Activated gamma-delta T cell treated with Interleukin-2 at 50 U/mL for 16 hours (primary cell): Measurements from ENCODE around the gene MAP3K5.
"Not testable (repeated sequence)": the region's sequence is repeated elsewhere in the genome, so short reads cannot be mapped to it uniquely, and the experiment has no call there.

Experiments
- DNase-seq: peaks from one replicate; pipeline ENCODE4 v3.0.0-alpha.2; 2020

Gene MAP3K5, protein sequence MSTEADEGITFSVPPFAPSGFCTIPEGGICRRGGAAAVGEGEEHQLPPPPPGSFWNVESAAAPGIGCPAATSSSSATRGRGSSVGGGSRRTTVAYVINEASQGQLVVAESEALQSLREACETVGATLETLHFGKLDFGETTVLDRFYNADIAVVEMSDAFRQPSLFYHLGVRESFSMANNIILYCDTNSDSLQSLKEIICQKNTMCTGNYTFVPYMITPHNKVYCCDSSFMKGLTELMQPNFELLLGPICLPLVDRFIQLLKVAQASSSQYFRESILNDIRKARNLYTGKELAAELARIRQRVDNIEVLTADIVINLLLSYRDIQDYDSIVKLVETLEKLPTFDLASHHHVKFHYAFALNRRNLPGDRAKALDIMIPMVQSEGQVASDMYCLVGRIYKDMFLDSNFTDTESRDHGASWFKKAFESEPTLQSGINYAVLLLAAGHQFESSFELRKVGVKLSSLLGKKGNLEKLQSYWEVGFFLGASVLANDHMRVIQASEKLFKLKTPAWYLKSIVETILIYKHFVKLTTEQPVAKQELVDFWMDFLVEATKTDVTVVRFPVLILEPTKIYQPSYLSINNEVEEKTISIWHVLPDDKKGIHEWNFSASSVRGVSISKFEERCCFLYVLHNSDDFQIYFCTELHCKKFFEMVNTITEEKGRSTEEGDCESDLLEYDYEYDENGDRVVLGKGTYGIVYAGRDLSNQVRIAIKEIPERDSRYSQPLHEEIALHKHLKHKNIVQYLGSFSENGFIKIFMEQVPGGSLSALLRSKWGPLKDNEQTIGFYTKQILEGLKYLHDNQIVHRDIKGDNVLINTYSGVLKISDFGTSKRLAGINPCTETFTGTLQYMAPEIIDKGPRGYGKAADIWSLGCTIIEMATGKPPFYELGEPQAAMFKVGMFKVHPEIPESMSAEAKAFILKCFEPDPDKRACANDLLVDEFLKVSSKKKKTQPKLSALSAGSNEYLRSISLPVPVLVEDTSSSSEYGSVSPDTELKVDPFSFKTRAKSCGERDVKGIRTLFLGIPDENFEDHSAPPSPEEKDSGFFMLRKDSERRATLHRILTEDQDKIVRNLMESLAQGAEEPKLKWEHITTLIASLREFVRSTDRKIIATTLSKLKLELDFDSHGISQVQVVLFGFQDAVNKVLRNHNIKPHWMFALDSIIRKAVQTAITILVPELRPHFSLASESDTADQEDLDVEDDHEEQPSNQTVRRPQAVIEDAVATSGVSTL (N-terminal part only)

DNA sequence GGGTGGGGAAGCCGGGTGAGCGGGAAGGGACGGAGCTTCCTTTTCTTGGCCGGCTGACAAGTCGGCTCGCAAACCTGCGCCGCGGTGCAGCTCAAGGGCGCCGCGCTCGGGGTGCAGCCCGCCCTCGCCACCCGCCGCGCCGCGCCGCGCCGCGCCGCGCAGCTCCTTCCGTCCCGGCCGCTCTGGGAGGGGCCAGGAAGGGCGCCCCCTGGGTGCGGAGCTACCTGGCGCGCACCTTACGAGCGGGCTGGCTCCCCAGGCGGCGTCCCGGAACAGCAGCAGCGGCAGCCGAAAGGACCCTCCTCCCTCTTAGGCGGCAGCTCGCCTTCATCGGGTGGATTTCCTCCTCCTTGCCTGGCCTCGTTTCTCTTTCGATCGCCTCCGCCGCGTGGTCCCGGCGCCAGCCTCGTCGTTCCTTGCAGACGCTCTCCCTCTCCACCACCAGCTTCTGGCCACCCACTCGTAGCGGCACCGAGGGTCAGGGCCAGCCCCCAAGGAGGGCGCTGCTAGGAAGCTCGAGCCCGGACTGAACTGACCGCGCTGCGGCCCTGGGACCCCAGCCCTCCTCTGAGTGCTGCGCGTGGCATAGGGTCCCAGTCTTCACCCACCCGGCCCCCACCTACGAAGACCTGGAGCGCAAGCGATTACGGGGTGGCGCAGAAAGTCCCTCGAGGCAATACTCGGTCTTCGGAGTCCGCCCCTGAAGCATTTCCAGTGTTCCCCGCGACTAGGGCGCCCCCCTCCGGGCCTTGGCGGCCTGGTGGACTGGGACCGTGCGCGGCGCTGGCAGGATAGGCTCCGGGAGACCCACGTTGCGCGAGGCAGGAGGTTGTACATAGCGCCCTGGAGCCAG lies at the start of gene MAP3K5:
MAP3K5 (minus strand) TSS at position 68 of the 853 bp plus-strand sequence. CDS start 320 bp downstream, outside the sequence.
- peak; percentile 93 for DNase-seq

DNA sequence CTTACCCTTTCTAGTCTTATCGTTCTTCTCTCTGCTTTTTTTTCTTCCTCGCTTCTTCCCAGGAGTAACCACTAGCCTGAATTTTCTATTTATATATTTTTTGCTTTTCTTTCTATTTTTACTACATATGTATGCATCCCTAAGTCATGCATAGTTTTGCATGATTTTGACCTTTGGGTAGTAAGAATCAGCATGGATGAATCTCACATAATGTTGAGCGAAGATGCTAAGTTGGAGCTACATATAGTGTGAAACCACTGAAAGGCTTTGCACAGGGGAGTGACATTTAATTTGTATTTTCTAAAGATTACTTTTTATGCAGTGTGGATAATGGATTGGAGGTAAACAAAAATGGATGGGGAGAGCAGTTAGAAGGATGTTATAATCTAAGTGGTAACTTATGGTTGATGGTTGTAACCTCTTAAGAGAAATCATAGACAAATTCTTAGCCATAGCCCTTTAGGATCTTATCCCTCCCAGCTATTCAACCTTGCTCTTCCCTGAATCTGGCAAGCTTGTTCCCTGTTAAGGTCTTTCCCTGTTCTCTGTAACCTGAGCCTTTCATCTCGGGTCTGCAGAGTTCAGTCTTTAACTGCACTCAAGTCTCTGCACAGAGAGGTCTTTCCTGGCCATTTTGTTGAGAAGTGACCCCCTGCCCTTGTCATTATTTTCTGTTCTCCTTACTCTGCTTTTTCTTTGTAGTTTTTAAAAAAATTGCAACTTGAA lies 48.2 kb upstream of the MAP3K5 start:
- no peak for DNase-seq

DNA sequence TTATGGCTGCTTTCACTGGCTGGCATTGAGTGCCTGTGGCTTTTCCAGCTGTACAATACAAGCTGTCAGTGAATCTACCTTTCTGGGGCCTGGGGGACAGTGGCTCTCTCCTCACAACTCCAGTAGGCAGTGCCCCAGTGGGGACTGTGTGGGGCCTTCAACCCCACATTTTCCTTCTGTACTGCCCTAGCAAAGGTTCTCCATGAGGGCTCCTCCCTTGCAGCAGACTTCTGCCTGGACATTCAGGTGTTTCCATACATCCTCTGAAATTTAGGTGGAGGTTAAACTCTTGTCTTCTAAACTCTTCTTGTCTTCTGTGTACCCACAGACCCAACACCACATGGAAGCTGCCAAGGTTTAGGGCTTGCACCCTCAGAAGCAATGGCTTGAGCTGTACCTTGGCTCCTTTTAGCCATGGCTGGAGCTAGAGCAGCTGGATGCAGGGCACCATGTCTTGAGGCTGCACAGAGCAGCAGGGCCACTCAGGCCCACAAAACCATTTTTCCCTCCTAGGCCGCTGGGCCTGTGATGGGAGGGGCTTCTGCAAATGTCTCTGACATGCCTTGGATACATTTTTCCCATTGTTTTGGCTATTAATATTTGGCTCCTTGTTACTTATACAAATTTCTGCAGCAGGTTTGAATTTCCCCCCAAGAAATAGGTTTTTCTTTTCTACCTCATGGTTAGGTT lies 39.7 kb upstream of the MAP3K5 start:
- DNase-seq: no peak

DNA sequence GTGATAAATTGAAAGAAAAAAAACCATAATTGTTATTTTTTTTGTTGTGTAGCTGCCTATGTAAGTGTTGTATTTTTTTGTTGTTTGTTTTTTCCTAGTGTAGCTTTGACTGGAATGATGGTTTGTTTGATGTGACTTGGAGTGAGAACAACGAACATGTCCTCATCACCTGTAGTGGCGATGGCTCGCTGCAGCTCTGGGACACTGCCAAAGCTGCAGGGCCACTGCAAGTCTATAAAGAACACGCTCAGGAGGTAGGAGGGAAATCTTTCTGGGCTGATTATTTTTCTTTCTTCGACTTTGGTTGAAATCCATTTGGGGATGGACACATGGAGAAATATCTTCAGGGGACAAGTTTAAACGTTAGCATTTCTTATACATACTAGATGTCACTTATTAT lies 33.9 kb upstream of the MAP3K5 start:
- no peak for DNase-seq

DNA sequence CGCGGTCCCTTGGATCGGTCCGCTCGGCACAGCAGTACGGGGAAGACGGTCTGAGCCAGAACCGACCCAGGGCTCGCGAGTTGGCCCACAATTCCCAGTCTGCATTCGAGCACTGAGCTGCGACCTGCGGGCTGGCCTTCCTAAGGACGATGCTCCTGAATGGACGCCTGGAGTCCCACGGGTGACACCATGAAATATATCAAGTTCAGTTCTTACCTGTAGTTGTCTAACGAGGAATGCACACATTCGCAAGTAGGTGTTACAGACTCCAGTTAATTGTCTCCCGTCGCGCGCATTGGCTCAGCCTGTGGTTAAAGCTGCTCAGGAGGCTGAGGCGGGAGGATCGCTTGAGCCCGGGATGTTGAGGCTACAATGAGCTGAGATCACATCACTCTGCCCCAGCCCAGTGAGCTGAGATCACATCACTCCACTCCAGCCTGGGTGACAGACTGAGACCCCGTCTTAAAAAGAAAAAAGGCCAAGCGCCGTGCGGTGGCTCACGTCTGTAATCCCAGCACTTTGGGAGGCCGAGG lies 30.9 kb upstream of the MAP3K5 start:
- DNase-seq: no peak

DNA sequence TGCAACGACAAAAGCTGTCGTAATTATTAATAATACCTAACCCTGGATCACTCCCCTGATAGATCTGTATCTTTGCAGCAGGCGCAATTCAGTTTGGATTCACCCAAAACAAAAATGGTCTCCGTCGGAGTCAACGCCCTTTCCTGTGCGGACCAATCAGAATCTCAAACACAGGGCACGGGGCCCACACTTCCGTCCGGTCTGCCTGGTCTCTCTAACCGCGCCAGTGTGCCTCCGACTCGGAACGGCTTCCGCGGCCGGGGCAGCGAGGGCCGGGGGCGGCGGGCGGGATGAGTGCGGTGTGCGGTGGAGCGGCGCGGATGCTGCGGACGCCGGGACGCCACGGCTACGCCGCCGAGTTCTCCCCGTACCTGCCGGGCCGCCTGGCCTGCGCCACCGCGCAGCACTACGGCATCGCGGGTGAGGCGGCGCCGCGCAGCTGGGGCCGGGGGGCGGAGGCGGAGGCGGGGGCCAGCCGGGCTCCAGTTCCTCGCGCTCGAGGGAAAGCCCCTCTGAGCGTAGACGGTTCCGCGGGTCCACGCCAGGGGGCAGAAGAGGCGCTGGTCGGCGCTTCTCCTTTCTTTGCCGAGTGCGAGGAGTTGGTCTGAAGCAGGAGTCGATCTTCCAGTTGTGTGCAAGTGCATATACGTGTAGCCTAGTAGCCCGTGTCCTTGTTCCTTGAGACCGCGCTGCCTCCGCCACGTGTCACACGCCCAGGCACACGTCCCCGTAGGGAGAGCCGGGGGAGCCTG lies 30.3 kb upstream of the MAP3K5 start, which contains the start of gene PEX7:
PEX7 (plus strand) TSS at position 217 of the 752 bp plus-strand sequence; CDS start at position 291, 74 bp downstream.
- DNase-seq: peak; percentile 81

DNA sequence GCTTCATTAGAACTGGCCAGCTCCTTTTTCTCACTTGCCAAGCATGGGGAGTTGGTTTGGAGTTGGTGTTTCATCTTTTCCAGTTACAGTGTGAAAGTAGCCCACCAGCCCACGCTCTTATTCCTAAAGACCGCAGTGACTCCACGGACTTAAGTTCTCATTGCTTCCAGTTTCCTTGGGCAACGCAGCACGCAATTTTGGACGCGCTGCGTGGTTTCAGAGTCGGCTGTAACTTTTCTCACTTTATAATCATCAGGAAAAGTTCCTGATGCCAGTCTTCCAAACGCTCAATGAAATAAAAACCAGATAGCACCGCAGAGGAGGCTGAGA lies 29.7 kb upstream of the MAP3K5 start:
- DNase-seq: peak; percentile 5

DNA sequence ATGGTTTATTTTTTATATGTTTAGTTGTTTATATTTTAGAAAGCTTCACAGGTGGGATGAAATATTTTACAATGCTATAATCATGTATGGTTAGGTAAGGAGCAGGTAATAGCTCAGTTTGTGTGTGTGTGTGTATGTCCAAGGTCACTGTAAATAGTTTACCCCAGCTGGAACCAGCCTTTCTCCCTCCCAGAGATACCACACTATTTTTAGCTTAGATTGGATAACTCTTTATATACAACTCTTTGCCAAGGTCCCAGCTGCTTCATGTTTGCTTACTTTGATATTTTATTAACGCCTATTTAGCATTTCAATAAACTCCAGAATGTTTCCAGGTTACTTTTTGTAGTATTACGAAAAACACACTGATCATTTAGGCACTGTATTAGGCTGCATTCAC lies 28.3 kb upstream of the MAP3K5 start:
- no peak for DNase-seq

DNA sequence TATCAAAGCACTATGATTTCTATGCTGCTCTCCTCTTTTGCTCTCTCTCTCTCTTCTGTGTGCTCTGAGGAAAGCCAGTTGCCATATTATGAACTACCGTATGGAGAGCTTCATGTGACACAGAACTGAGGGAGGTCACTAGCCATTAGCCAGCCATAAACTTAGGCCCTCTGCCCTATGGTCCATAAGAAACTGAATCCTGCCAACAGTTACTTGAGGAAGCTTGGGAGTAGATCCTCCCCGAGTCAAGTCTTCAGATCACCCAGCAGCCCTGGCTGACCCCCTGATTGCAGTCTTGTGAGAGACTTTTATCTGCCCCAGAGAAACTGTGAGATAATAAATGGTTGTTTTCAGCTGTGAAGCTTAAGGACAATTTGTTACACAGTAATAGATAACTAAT lies 24.4 kb upstream of the MAP3K5 start:
- DNase-seq: no peak

DNA sequence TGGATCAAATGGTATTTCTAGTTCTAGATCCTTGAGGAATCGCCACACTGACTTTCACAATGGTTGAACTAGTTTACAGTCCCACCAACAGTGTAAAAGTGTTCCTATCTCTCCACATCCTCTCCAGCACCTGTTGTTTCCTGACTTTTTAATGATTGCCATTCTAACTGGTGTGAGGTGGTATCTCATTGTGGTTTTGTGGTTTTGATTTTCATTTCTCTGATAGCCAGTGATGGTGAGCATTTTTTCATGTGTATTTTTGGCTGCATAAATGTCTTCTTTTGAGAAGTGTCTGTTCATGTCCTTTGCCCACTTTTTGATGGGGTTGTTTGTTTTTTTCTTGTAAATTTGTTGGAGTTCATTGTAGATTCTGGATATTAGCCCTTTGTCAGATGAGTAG lies 23.3 kb upstream of the MAP3K5 start:
- not testable (repeated sequence) for DNase-seq

DNA sequence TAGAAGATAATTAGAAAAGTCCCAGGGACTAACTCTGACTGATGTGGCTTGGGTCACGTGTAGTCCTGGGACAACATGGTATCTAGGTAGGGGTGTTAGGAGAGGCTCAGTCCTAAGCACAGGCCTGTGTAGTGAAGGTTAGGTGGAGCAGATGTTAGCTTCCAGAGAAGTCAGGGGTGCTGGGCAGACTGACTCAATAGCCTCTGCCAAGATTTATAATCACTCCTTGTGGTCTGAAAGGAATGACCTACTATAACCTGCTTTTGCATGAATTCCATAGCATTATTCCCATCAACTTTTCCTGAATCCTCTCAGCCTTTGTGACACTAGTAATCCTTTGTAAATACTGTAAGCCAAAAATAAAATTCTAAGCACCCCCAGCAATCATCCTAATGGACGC lies 19.9 kb upstream of the MAP3K5 start:
- no peak for DNase-seq

DNA sequence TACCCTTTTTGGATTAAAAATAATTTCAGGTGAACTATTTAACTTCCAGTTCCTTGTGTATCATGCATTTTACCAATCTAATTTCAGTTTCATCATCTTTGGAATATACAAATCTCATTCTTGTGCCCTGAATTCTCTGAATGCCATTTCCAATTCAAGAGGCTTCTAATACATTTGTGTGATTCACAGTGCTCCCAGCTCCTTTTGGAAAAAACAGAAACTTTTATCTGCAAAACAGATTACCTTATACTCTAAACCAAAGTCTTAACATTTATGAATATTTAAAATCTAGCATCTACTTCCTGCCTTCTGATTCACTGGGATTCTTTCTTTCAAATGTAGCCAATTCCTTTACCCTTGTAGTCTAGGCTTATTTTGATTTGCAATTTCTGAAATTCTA lies 19.0 kb upstream of the MAP3K5 start:
- no peak for DNase-seq

DNA sequence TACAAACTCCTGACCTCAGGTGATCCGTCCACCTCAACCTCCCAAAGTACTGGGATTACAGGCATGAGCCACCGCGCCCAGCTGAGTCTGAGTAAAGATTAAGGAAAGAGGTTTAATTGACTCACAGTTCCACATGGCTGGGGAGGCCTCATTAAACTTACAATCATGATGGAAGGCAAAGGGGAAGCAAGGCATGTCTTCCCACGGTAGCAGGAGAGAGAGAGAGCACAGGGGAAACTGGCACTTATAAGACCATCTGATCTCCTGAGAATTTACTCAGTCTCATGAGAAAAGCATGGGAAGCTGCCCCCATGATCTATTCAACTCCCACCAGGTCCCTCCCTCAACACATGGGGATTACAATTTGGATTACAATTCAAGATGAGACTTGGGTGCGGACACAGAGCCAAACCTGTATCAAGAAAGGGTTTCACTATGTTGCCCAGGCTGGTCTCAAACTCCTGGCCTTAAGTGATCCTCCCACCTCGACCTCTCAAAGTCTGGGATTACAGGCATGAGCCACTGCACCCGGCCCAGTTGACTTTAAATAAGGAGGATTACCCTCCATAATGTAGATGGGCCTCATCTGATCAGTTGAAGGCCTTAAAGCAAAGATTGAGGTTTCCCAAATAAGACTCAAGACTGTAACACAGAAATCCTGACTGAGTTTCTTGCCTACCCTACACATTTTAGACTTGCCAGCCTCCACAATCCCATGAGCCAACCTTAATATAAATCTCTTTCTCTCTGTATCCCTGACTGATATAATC lies 17.0 kb upstream of the MAP3K5 start:
- no peak for DNase-seq

DNA sequence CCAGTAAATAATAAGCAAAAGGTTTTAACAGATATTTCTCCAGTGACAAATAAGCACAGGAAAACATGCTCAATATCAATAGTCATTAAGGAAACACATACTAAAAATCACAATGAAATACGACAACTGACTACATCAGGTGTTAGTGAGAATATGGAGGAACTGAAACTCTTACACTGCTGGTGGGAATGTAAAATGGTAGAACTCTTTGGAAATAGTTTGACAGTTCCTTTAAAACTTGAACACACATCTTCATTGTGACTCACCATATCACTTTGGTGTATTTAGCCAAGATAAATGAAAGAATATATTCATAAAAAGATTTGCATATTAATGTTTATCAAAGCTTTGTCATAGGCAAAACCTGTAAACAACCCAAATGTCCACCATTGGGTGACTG lies 11.3 kb upstream of the MAP3K5 start:
- DNase-seq: no peak

DNA sequence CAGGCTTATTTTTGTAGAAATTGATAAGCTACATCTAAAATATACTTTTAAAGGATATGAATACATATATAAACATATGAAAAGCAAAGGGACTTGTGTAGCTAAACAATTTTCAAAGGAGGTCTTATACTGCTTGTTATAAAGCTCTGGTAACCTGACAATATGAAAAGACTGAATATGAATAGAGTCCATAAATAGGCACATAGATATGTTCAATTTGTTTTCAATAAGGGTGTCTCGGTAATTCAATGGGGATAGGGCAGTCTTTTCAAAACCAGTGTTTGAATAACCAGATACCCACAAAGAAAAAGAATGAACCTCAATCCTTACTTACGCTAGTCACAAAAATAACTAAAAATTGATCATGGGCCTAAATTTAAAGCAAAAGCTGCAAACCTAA lies 9.3 kb upstream of the MAP3K5 start:
- no peak for DNase-seq

DNA sequence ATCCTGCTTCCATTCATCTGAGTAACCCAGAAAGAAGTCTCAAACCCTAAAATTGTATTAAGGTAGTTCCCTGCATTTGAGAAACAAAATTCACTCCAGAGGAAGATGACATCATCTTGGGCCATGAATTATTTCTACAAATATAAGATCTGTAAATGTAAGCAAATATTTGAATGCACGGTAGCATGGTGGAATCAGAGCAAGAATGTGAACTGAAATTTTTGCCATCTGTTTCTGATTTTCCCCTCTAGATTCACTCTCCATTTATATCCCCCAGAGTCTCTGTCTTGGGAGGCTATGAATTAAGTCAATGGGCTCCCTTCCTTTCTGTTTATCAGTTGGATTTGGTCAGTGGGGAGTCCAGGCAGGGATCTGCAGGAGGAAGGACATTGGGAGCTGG lies 5.8 kb upstream of the MAP3K5 start:
- no peak for DNase-seq

DNA sequence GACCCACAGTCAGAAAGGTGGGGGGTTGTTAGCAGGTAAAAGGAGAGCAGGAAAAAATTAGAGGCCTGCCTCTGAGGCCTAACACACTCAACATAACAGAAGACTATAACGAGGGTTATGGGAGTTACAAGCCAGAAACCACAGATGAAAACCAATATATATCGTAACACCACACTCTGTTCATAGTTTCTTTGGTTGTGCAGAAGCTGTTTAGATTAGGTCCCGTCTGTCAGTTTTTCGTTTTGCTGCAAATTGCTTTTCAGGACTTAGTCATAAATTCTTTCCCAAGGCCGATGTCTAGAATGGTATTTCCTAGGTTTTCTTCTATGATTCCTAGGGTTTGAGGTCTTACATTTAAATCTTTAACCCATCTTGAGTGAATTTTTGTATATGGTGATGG lies 3.7 kb upstream of the MAP3K5 start:
- no peak for DNase-seq

DNA sequence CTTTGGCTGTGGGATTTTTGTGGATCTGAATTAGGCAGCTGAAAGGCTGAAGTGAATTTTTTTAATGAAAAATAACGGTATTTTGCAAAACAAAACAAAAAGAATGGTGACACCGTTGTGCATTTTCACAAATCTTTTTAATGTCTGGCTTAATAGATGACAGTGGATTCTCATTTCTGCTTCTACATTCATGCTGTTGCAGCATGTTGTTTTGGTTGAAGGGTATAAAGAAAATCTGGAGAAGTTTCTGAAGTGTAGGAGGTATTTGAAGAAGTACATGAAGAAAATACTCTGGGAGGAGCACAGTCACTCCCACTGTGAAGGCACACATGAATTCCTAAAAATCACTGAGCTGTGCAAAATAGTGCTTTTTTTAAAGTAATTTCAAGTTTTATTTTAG lies 3.1 kb upstream of the MAP3K5 start:
- no peak for DNase-seq

DNA sequence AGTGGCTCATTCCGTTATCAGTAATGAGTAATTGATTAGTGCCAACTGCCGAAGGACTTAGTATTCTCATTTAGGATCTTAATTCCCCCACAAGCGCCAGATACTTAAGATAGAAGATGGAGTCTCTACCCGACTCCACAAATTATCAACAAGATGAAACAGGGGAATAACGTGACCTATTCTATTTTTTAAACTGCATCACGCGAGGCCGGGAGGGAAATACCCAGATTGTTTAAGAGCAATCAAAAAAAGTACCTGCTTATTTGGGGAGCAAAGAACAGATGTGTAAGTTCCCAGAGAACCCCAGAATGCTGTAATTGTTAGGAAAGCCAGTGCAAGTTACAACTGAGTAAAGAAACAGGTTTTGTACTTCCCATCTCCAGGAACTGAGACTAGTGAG lies 1.1 kb upstream of the MAP3K5 start:
- DNase-seq: no peak
